H9 (cell line): Measurements from ENCODE around the gene ZNF487. TPM values are rescaled to one million over a fixed set of nuclear protein-coding genes. Genes with fewer than 3 reads are reported as not detected.
"Not testable (repeated sequence)": the region's sequence is repeated elsewhere in the genome, so short reads cannot be mapped to it uniquely, and the experiment has no call there.

Experiments
- DNase-seq: peaks from one replicate; pipeline ENCODE4 v3.0.0-alpha.2; 2017
- H2AFZ ChIP-seq: one replicate; pipeline ENCODE4 v1.6.1; 2013; ENCODE audit warnings: mild to moderate bottlenecking, low read length, control low read depth, moderate library complexity
- H2AK5ac ChIP-seq: 2 replicates; pipeline ENCODE4 v1.6.1; 2013; ENCODE audit warnings: low read length, control low read depth, mixed read lengths; ENCODE audit not compliant: insufficient read length
- H2BK120ac ChIP-seq: one replicate; pipeline ENCODE4 v1.6.1; 2013; ENCODE audit warnings: low read depth, mild to moderate bottlenecking, low read length, control low read depth, inconsistent platforms; ENCODE audit not compliant: poor library complexity, severe bottlenecking
- H2BK12ac ChIP-seq: 2 replicates; pipeline ENCODE4 v1.6.1; 2013; ENCODE audit warnings: low read length, control low read depth, mixed read lengths, low read depth; ENCODE audit not compliant: insufficient read length
- H2BK15ac ChIP-seq: 2 replicates; pipeline ENCODE4 v1.6.1; 2013; ENCODE audit warnings: low read depth, low read length, control low read depth
- H2BK20ac ChIP-seq: one replicate; pipeline ENCODE4 v1.6.1; 2013; ENCODE audit warnings: low read depth, mild to moderate bottlenecking, low read length, control low read depth, inconsistent platforms; ENCODE audit not compliant: poor library complexity, severe bottlenecking
- H2BK5ac ChIP-seq: 2 replicates; pipeline ENCODE4 v1.6.1; 2013; ENCODE audit warnings: low read length, control low read depth, mixed read lengths; ENCODE audit not compliant: insufficient read length
- H3K14ac ChIP-seq: 2 replicates; pipeline ENCODE4 v1.6.1; 2013; ENCODE audit warnings: low read length, control low read depth; ENCODE audit not compliant: insufficient read depth
- H3K18ac ChIP-seq: 2 replicates; pipeline ENCODE4 v1.6.1; 2013; ENCODE audit warnings: low read depth, mild to moderate bottlenecking, mixed read lengths, low read length, control low read depth; ENCODE audit not compliant: insufficient read length
- H3K23ac ChIP-seq: 2 replicates; pipeline ENCODE4 v1.6.1; 2013; ENCODE audit warnings: low read length, control low read depth, mixed read lengths, low read depth; ENCODE audit not compliant: insufficient read length
- H3K23me2 ChIP-seq: 2 replicates; pipeline ENCODE4 v1.6.1; 2013; ENCODE audit warnings: low read depth, mild to moderate bottlenecking, mixed read lengths, low read length, control low read depth; ENCODE audit not compliant: insufficient read length, poor library complexity, severe bottlenecking
- H3K27ac ChIP-seq: 2 replicates; pipeline ENCODE4 v1.5.1; 2013; ENCODE audit warnings: low read length, control low read depth, mixed read lengths, low read depth; ENCODE audit not compliant: insufficient read length
- H3K27me3 ChIP-seq: 2 replicates; pipeline ENCODE4 v1.6.1; 2013; ENCODE audit warnings: low read length, control low read depth, inconsistent platforms; ENCODE audit not compliant: insufficient read depth
- H3K4ac ChIP-seq: 2 replicates; pipeline ENCODE4 v1.6.1; 2013; ENCODE audit warnings: low read depth, mild to moderate bottlenecking, control low read depth, inconsistent platforms, low read length, moderate library complexity
- H3K4me1 ChIP-seq: 2 replicates; pipeline ENCODE4 v1.6.1; 2013; ENCODE audit warnings: low read length, control low read depth, inconsistent platforms; ENCODE audit not compliant: insufficient read depth
- H3K4me2 ChIP-seq: 2 replicates; pipeline ENCODE4 v1.6.1; 2013; ENCODE audit warnings: low read length, control low read depth, mixed read lengths; ENCODE audit not compliant: insufficient read length, insufficient read depth
- H3K56ac ChIP-seq: 2 replicates; pipeline ENCODE4 v1.6.1; 2013; ENCODE audit warnings: low read depth, mild to moderate bottlenecking, mixed read lengths, low read length, control low read depth; ENCODE audit not compliant: insufficient read length
- H3K79me1 ChIP-seq: 2 replicates; pipeline ENCODE4 v1.6.1; 2013; ENCODE audit warnings: low read depth, mild to moderate bottlenecking, moderate library complexity, low read length, control low read depth, inconsistent platforms; ENCODE audit not compliant: insufficient read depth, poor library complexity, severe bottlenecking
- H3K79me2 ChIP-seq: 2 replicates; pipeline ENCODE4 v1.6.1; 2013; ENCODE audit warnings: low read length, control low read depth, inconsistent platforms; ENCODE audit not compliant: insufficient read depth
- H3K9ac ChIP-seq: 2 replicates; pipeline ENCODE4 v1.6.1; 2013; ENCODE audit warnings: low read length, control low read depth, mixed read lengths; ENCODE audit not compliant: insufficient read length; ENCODE audit errors: extremely low read depth
- H3K9me3 ChIP-seq: one replicate; pipeline ENCODE4 v1.6.1; 2013; ENCODE audit warnings: low read depth, low read length, inconsistent platforms; ENCODE audit not compliant: control insufficient read depth
- H3T11ph ChIP-seq: one replicate; pipeline ENCODE4 v1.6.1; 2013; ENCODE audit warnings: mild to moderate bottlenecking, low read length, control low read depth, inconsistent platforms
- H4K20me1 ChIP-seq: one replicate; pipeline ENCODE4 v1.6.1; 2013; ENCODE audit not compliant: control insufficient read depth, insufficient read length, insufficient read depth
- H4K5ac ChIP-seq: 2 replicates; pipeline ENCODE4 v1.6.1; 2013; ENCODE audit warnings: low read depth, mild to moderate bottlenecking, mixed read lengths, low read length, control low read depth; ENCODE audit not compliant: insufficient read length
- H4K8ac ChIP-seq: replicated peaks from 2 replicates; pipeline ENCODE4 v1.6.1; 2013; ENCODE audit warnings: low read length, control low read depth, mixed read lengths, low read depth; ENCODE audit not compliant: insufficient read length
- H4K91ac ChIP-seq: 2 replicates; pipeline ENCODE4 v1.6.1; 2013; ENCODE audit warnings: low read depth, mild to moderate bottlenecking, moderate library complexity, mixed read lengths, low read length, control low read depth; ENCODE audit not compliant: insufficient read length
- H3K27ac Mint-ChIP-seq, 3 experiments: 2 replicates in 2 of 3; 3 replicates in 1 of 3; pipeline ENCODE4 v1.8.0; 2020 to 2021; ENCODE audit warnings: mixed read lengths in 3 of 3, mild to moderate bottlenecking in 1 of 3, moderate library complexity in 1 of 3
- H3K27me3 Mint-ChIP-seq: 2 replicates; pipeline ENCODE4 v1.8.0; 2021; ENCODE audit warnings: low read depth, mild to moderate bottlenecking, moderate library complexity, mixed read lengths
- H3K36me3 Mint-ChIP-seq, 3 experiments: 2 replicates in 2 of 3; 3 replicates in 1 of 3; pipeline ENCODE4 v1.8.0; 2020 to 2021; ENCODE audit warnings: low read depth in 3 of 3, mixed read lengths in 3 of 3; ENCODE audit not compliant: insufficient read depth in 1 of 3
- H3K4me1 Mint-ChIP-seq, 2 experiments: 2 replicates each; pipeline ENCODE4 v1.8.0; 2020; ENCODE audit warnings: mixed read lengths in 2 of 2
- H3K4me3 Mint-ChIP-seq, 2 experiments: 2 replicates in 1 of 2; 3 replicates in 1 of 2; pipeline ENCODE4 v1.8.0; 2020 to 2021; ENCODE audit warnings: mild to moderate bottlenecking in 2 of 2, mixed read lengths in 2 of 2, moderate library complexity in 1 of 2
- H3K9me3 Mint-ChIP-seq, 2 experiments: 2 replicates in 1 of 2; 3 replicates in 1 of 2; pipeline ENCODE4 v1.8.0; 2020; ENCODE audit warnings: mild to moderate bottlenecking in 2 of 2, mixed read lengths in 2 of 2, moderate library complexity in 1 of 2
- WGBS: extraction: QIAGEN DNeasy Blood & Tissue Kit; methylation state at CpG from one replicate; pipeline ENCODE4 v1.1.7; 2013; ENCODE audit warnings: missing lambda C conversion rate, low lambda C conversion rate, mixed read lengths; ENCODE audit not compliant: insufficient read length; ENCODE audit errors: extremely low coverage; 5-methylcytosine and 5-hydroxymethylcytosine counted together
- total RNA-seq: library from RNA; stranded (reverse); gene quantifications from 2 replicates; pipeline ENCODE4 v1.2.1, GENCODE V29; 2021
- TF ChIP-seq, protein P1 (sequence below): fragments of 200-600 bp; sonication (generic); conservative IDR thresholded peaks from 3 replicates; pipeline ENCODE4 v1.8.0; 2021; ENCODE audit warnings: antibody characterized with exemption, mild to moderate bottlenecking

The ZNF487 gene
- total RNA-seq, 1 experiment from 2014 or later: 1.4 TPM

DNA sequence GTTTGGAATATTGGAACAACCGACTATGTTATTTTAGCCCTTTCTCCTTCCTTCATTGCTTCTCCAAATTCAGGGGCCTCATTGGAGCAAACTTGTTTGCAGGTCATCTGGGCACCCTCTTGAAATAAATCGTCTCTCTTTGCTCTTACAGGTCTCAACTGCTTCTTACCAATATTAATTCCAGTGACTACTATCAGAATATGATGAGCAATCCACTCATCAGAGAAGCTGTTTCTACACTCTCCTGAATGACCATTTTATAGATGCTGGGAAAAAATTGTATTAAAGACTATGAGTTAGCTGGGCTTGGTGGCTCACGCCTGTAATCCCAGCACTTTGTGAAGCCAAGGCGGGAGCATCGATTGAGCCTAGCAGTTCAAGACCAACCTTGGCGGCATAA lies 15.4 kb upstream of the ZNF487 start:
- Mint-ChIP-seq H3K4me3 (no peak overlapping the region), H3K9me3 (peaks cover 3 to 13% of the 10 kb centered on the region in 2 experiments; a peak in 4 of 5 replicates), H3K27me3 (peaks cover 17% of the 10 kb centered on the region), H3K36me3 (peaks cover 0 to 9% (median 3%) of the 10 kb centered on the region in 3 experiments; a peak in 3 of 7 replicates), H3K4me1 (peaks cover 6% of the 10 kb centered on the region in 2 experiments), H3K27ac (no peak overlapping the region)
- Histone ChIP-seq H3K79me2 (no peaks in the 10 kb centered on the region), H2BK5ac (no peak overlapping the region), H4K8ac (no peak overlapping the region), H3K4me1 (no peaks in the 10 kb centered on the region), H2BK15ac (no peak overlapping the region), H3K27me3 (no peaks in the 10 kb centered on the region), H3K9ac (no peak overlapping the region), H3K18ac (no peak overlapping the region), H3K56ac (no peak overlapping the region), H3K79me1 (no peaks in the 10 kb centered on the region), H2AK5ac (no peak overlapping the region), H3K14ac (no peak overlapping the region), H4K20me1 (no peaks in the 10 kb centered on the region), H3K23me2 (no peaks in the 10 kb centered on the region), H4K91ac (no peak overlapping the region), H4K5ac (no peak overlapping the region), H2BK120ac (no peak overlapping the region), H3T11ph (no peak overlapping the region), H2BK20ac (no peak overlapping the region), H3K27ac (no peak overlapping the region), H3K23ac (no peak overlapping the region), H2AFZ (no peak overlapping the region), H3K4ac (no peak overlapping the region), H2BK12ac (no peak overlapping the region), H3K9me3 (no peaks in the 10 kb centered on the region), H3K4me2 (no peak overlapping the region)
- no CpG with 5 or more reads among the region's 6 CpGs for WGBS
- TF ChIP-seq, protein P1, sequence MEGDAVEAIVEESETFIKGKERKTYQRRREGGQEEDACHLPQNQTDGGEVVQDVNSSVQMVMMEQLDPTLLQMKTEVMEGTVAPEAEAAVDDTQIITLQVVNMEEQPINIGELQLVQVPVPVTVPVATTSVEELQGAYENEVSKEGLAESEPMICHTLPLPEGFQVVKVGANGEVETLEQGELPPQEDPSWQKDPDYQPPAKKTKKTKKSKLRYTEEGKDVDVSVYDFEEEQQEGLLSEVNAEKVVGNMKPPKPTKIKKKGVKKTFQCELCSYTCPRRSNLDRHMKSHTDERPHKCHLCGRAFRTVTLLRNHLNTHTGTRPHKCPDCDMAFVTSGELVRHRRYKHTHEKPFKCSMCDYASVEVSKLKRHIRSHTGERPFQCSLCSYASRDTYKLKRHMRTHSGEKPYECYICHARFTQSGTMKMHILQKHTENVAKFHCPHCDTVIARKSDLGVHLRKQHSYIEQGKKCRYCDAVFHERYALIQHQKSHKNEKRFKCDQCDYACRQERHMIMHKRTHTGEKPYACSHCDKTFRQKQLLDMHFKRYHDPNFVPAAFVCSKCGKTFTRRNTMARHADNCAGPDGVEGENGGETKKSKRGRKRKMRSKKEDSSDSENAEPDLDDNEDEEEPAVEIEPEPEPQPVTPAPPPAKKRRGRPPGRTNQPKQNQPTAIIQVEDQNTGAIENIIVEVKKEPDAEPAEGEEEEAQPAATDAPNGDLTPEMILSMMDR: no peak
- DNase-seq: no peak

DNA sequence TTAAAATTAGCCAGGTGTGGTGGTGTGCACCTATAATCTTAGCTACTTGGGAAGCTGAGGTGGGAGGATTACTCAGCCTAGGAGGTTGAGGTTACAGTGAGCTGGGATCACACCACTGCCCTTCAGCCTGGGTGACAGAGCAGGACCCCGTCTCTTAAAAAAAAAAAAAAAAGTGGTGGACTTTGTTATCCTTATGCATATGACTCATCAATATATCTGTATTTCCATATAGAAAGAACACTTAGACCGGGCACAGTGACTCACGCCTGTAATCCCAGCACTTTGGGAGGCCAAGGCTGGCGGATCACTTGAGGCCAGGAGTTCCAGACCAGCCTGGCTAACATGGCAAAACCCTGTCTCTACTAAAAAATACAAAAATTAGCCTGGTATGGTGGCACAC lies 15.0 kb upstream of the ZNF487 start:
- H3K4me1 ChIP-seq, H3K79me2 ChIP-seq, H4K5ac ChIP-seq, H2BK20ac ChIP-seq, H3K27me3 ChIP-seq, H4K91ac ChIP-seq, H2AFZ ChIP-seq, H3K18ac ChIP-seq, H2AK5ac ChIP-seq, H3K4me2 ChIP-seq, H2BK5ac ChIP-seq, H3K56ac ChIP-seq, H3K14ac ChIP-seq, H2BK120ac ChIP-seq, H3T11ph ChIP-seq, H3K23me2 ChIP-seq, DNase-seq, H3K4me1 Mint-ChIP-seq, H3K9me3 ChIP-seq, H3K23ac ChIP-seq, H4K8ac ChIP-seq, H3K79me1 ChIP-seq, H3K27ac Mint-ChIP-seq, H3K36me3 Mint-ChIP-seq, H3K27ac ChIP-seq, H2BK12ac ChIP-seq, H3K9ac ChIP-seq, H3K4me3 Mint-ChIP-seq, H3K4ac ChIP-seq, H4K20me1 ChIP-seq, H2BK15ac ChIP-seq: not testable (repeated sequence)
- peaks cover 3 to 13% of the 10 kb centered on the region in 2 experiments; a peak in 4 of 5 replicates for H3K9me3 Mint-ChIP-seq
- H3K27me3 Mint-ChIP-seq: peaks cover 17% of the 10 kb centered on the region
- WGBS: no CpG with 5 or more reads among the region's 4 CpGs
